ENCODE results near the gene SMKR1. TPM values are rescaled to one million over a fixed set of nuclear protein-coding genes. Genes with fewer than 3 reads are reported as not detected.
"Not testable (repeated sequence)": the region's sequence is repeated elsewhere in the genome, so short reads cannot be mapped to it uniquely, and the experiment has no call there.

SMKR1 gene
- polyA plus RNA-seq, 1 donor (not counting 4 experiments of a cell fraction or from before 2014, with no cell fraction given), result 0.76 TPM

GRCh38 chr7:129471402-129471827 lies 30.9 kb upstream of the SMKR1 start:
- Histone ChIP-seq H3K9me1 (ENCODE audit: control insufficient read depth, extremely low read depth, insufficient read depth, low read length) (no peaks in the 10 kb centered on the region), H3K36me3 (ENCODE audit: control insufficient read depth in 2 of 2, extremely low read depth in 1 of 2, insufficient read depth in 2 of 2, low read length in 2 of 2) (peaks cover 2 to 3% of the 10 kb centered on the region in 2 experiments), H3K9ac (ENCODE audit: control insufficient read depth, extremely low read depth, insufficient read depth, low read length) (no peak overlapping the region), H4K20me1 (ENCODE audit: control insufficient read depth, extremely low read depth, insufficient read depth, low read length) (no peaks in the 10 kb centered on the region), H3K79me2 (ENCODE audit: control insufficient read depth, insufficient read depth, low read length) (no peaks in the 10 kb centered on the region), H3K27ac (ENCODE audit: control insufficient read depth, insufficient read depth, low read length) (no peak overlapping the region), H3K4me2 (ENCODE audit: control insufficient read depth, extremely low read depth, insufficient read depth, low read depth, low read length) (no peak overlapping the region), H3K9me3 (ENCODE audit: control insufficient read depth, low read depth, low read length) (no peaks in the 10 kb centered on the region), H3K27me3 (ENCODE audit: control insufficient read depth, extremely low read depth, insufficient read depth, low read length) (no peaks in the 10 kb centered on the region), H3K4me3 (ENCODE audit: control insufficient read depth in 2 of 3, extremely low read depth in 1 of 3, insufficient read depth in 2 of 3, low read depth in 1 of 3, low read length in 3 of 3) (no peak overlapping the region), H2AFZ (ENCODE audit: control insufficient read depth, low read length) (no peak overlapping the region), H3K4me1 (ENCODE audit: control insufficient read depth, extremely low read depth, insufficient read depth, low read length) (peaks cover 10% of the 10 kb centered on the region)
- no peak for FAIRE-seq
- no peak for DNase-seq (ENCODE audit: low read depth, low spot score)
- dilution Hi-C loops (cut with MboI; ENCODE audit: extremely low pct_ligation_motif_present, low sequenced_read_pairs), result no loop called here
- TF ChIP-seq EZH2 (IDR thresholded peaks at IDR 0.05; ENCODE audit: low read length) (no peak), CTCF (optimal IDR thresholded peaks at IDR 0.05 in 1 of 3, IDR thresholded peaks at IDR 0.05 in 1 of 3, conservative IDR thresholded peaks at IDR 0.05 in 1 of 3; ENCODE audit: extremely low read depth in 1 of 3, insufficient read depth in 2 of 3, low read length in 3 of 3) (no peak)

DNA sequence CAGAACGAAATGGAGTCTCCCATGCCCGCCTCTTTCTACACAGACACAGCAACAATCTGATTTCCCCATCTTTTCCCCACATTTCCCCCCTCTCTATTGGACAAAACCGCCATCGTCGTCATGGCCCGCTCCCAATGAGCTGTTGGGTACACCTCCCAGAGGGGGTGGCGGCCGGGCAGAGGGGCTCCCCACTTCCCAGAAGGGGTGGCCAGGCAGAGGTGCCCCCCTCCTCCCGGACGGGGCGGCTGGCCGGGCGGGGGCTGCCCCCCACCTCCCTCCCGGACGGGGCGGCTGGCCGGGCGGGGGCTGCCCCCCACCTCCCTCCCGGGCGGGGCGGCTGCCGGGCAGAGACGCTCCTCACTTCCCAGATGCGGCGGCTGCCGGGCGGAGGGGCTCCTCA lies 26.4 kb upstream of the SMKR1 start:
- H3K36me3 ChIP-seq (ENCODE audit: control insufficient read depth in 2 of 2, extremely low read depth in 1 of 2, insufficient read depth in 2 of 2, low read length in 2 of 2); H3K27me3 ChIP-seq (ENCODE audit: control insufficient read depth, extremely low read depth, insufficient read depth, low read length); H3K79me2 ChIP-seq (ENCODE audit: control insufficient read depth, insufficient read depth, low read length); H3K9ac ChIP-seq (ENCODE audit: control insufficient read depth, extremely low read depth, insufficient read depth, low read length); dilution Hi-C loops (cut with MboI; ENCODE audit: extremely low pct_ligation_motif_present, low sequenced_read_pairs); H3K27ac ChIP-seq (ENCODE audit: control insufficient read depth, insufficient read depth, low read length); H3K4me1 ChIP-seq (ENCODE audit: control insufficient read depth, extremely low read depth, insufficient read depth, low read length); FAIRE-seq; H4K20me1 ChIP-seq (ENCODE audit: control insufficient read depth, extremely low read depth, insufficient read depth, low read length); H3K9me3 ChIP-seq (ENCODE audit: control insufficient read depth, low read depth, low read length); H3K4me3 ChIP-seq (ENCODE audit: control insufficient read depth in 2 of 3, extremely low read depth in 1 of 3, insufficient read depth in 2 of 3, low read depth in 1 of 3, low read length in 3 of 3); H2AFZ ChIP-seq (ENCODE audit: control insufficient read depth, low read length); H3K4me2 ChIP-seq (ENCODE audit: control insufficient read depth, extremely low read depth, insufficient read depth, low read depth, low read length); DNase-seq (ENCODE audit: low read depth, low spot score); H3K9me1 ChIP-seq (ENCODE audit: control insufficient read depth, extremely low read depth, insufficient read depth, low read length): not testable (repeated sequence)

- H3K4me2 ChIP-seq (ENCODE audit: control insufficient read depth, extremely low read depth, insufficient read depth, low read depth, low read length); H2AFZ ChIP-seq (ENCODE audit: control insufficient read depth, low read length); H3K9me3 ChIP-seq (ENCODE audit: control insufficient read depth, low read depth, low read length); H3K36me3 ChIP-seq (ENCODE audit: control insufficient read depth in 2 of 2, extremely low read depth in 1 of 2, insufficient read depth in 2 of 2, low read length in 2 of 2); H3K27me3 ChIP-seq (ENCODE audit: control insufficient read depth, extremely low read depth, insufficient read depth, low read length); H3K9me1 ChIP-seq (ENCODE audit: control insufficient read depth, extremely low read depth, insufficient read depth, low read length); FAIRE-seq; H3K27ac ChIP-seq (ENCODE audit: control insufficient read depth, insufficient read depth, low read length); H4K20me1 ChIP-seq (ENCODE audit: control insufficient read depth, extremely low read depth, insufficient read depth, low read length); H3K4me3 ChIP-seq (ENCODE audit: control insufficient read depth in 2 of 3, extremely low read depth in 1 of 3, insufficient read depth in 2 of 3, low read depth in 1 of 3, low read length in 3 of 3); H3K9ac ChIP-seq (ENCODE audit: control insufficient read depth, extremely low read depth, insufficient read depth, low read length); H3K79me2 ChIP-seq (ENCODE audit: control insufficient read depth, insufficient read depth, low read length); H3K4me1 ChIP-seq (ENCODE audit: control insufficient read depth, extremely low read depth, insufficient read depth, low read length); dilution Hi-C loops (cut with MboI; ENCODE audit: extremely low pct_ligation_motif_present, low sequenced_read_pairs); DNase-seq (ENCODE audit: low read depth, low spot score): not testable (repeated sequence)
Measured at GRCh38 chr7:129476398-129476797, 25.9 kb upstream of the SMKR1 start.

All from keratinocyte (primary cell).